Activated CD4-positive, alpha-beta memory T cell treated with anti-CD3 and anti-CD28 coated beads for 36 hours (primary cell): ENCODE results near the gene NDC80. TPM values are rescaled to one million over a fixed set of nuclear protein-coding genes. Genes with fewer than 3 reads are reported as not detected.
A peak's percentile ranks its signal among the peaks of the same experiment; 100 is the strongest.

Experiments
- CTCF ChIA-PET: fragments of 350-600 bp; sonication (Branson Sonifier 250); formaldehyde crosslinking; loops from one replicate; lab custom pipeline; 2021; ENCODE audit warnings: antibody characterized with exemption, inconsistent platforms; lab: Charles Lee
- POLR2A ChIA-PET: fragments of 350-600 bp; sonication (Branson Sonifier 250); formaldehyde crosslinking; loops from one replicate; lab custom pipeline; 2021; ENCODE audit warnings: antibody characterized with exemption; lab: Charles Lee
- DNase-seq: peaks from one replicate; pipeline ENCODE4 v3.0.0-alpha.2; 2020
- H3K27ac Mint-ChIP-seq: one replicate; pipeline ENCODE4 v1.8.0; 2021; ENCODE audit warnings: mixed read lengths
- H3K27me3 Mint-ChIP-seq: one replicate; pipeline ENCODE4 v1.8.0; 2021; ENCODE audit warnings: mixed read lengths
- H3K36me3 Mint-ChIP-seq: one replicate; pipeline ENCODE4 v1.8.0; 2021; ENCODE audit warnings: mixed read lengths
- H3K4me1 Mint-ChIP-seq: one replicate; pipeline ENCODE4 v1.8.0; 2021; ENCODE audit warnings: low read depth, mixed read lengths
- H3K4me3 Mint-ChIP-seq: one replicate; pipeline ENCODE4 v1.8.0; 2021; ENCODE audit warnings: mild to moderate bottlenecking, mixed read lengths
- H3K9me3 Mint-ChIP-seq: one replicate; pipeline ENCODE4 v1.8.0; 2021; ENCODE audit warnings: mixed read lengths
- intact Hi-C: fragments of 100-400 bp; cut with micrococcal nuclease; formaldehyde crosslinking; loops from one replicate; pipeline ENCODE4 v1.15.1; 2023
- total RNA-seq, 2 experiments: library from RNA; stranded (reverse); gene quantifications; one replicate each; pipeline ENCODE4 v1.2.3, GENCODE V29; 2021

NDC80 gene
- total RNA-seq, 2 experiments from 2014 or later = 79.3 to 83.1 TPM

- H3K27ac Mint-ChIP-seq = peak overlapping the region; percentile 81
- peaks cover 64% of the 10 kb centered on the region for H3K36me3 Mint-ChIP-seq
- no peaks in the 10 kb centered on the region for H3K27me3 Mint-ChIP-seq
- POLR2A ChIA-PET = no interaction called here
- DNase-seq = no peak
- H3K4me3 Mint-ChIP-seq = peak overlapping the region; percentile 7
- H3K9me3 Mint-ChIP-seq = no peaks in the 10 kb centered on the region
- peaks cover 39% of the 10 kb centered on the region for H3K4me1 Mint-ChIP-seq
- intact Hi-C loops = loop anchor here (2.0 kb wide), 1 partner anchor 14 kb away; no protein-coding TSS in a partner anchor
- CTCF ChIA-PET = interaction anchor here (0.6 to 1.3 kb wide), 3 partner anchors 15 to 65 kb away, joined by 3 read pairs; no protein-coding TSS in a partner anchor
Measured at GRCh38 chr18:2590303-2590702, 18.9 kb downstream of the NDC80 start.

DNA sequence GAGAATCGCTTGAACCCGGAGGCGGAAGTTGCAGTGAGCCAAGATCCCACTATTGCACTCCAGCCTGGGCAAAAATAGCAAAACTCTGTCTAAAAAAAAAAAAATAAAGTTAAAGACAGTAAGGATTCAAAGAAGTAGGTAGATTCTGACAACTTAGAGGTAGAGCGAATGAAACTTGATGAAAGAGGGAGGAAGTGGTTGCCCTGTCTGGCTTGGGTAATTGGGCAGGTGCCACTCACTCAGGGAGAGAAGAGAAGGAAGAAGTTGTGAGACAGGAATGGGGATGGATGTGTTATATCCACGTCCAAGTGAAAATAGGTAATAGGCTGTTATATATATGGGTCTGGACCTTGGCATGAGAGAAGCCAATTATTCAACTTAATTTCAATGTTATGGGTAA is 26.3 kb downstream of the NDC80 start:
- intact Hi-C loops = no loop called here
- H3K27ac Mint-ChIP-seq = peak overlapping the region; percentile 1
- peaks cover 56% of the 10 kb centered on the region for H3K36me3 Mint-ChIP-seq

DNA sequence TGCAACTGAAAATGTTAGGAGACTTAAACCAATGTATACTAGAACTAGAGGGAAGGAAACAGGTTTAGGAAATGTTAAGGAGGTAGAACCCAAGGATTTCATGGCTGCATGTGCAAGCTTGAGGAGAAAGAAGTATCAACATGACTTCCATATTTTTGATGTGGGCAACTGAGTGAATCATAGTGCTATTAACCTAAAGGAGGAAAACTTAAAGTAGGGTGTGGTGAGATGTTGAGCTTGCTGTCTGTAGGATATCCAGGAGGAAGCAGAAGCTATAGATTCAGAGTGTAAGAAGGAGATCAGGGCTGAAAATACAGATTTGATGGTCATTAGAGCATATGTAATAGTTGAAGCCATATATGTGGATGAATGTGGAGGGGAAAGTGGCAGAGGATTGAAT is 31.5 kb downstream of the NDC80 start:
- ChIA-PET POLR2A (interaction anchor here (1.2 kb wide), 1 partner anchor 28 kb away, joined by 3 read pairs; no protein-coding TSS in a partner anchor), CTCF (no interaction called here)
- Mint-ChIP-seq H3K4me3 (no peak overlapping the region), H3K9me3 (no peaks in the 10 kb centered on the region), H3K4me1 (peaks cover 37% of the 10 kb centered on the region), H3K27ac (no peak overlapping the region), H3K27me3 (no peaks in the 10 kb centered on the region), H3K36me3 (peaks cover 43% of the 10 kb centered on the region)
- intact Hi-C loops = no loop called here
- no peak for DNase-seq

More for the DNA sequence above, 26.3 kb downstream of the NDC80 start:
- Mint-ChIP-seq H3K4me3 (no peak overlapping the region), H3K4me1 (peaks cover 19% of the 10 kb centered on the region), H3K27me3 (no peaks in the 10 kb centered on the region), H3K9me3 (peaks cover 4% of the 10 kb centered on the region)
- no peak for DNase-seq
- ChIA-PET CTCF (no interaction called here), POLR2A (no interaction called here)

DNA sequence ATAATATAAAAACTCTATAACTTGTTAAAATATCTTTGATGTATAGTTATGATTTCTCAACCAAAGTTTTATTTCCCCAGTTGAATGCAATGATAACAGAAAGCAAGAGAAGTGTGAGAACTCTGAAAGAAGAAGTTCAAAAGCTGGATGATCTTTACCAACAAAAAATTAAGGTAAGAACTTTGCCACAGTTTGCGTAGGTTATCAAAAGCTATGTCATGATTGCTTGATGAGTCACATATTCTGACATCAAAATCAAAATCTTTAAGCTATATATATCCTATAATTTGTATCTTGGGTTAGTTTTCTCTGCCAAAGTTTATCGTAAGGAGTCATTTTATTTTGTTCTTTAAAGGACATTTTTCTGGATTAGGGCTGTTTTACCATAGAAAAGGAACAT is 35.0 kb downstream of the NDC80 start:
- intact Hi-C loops = loop anchor here (1.0 kb wide), 1 partner anchor 49 kb away; the partner anchor contains the start of gene SMCHD1
- no peak for DNase-seq
- H3K4me3 Mint-ChIP-seq = peak overlapping the region; percentile 33
- H3K27me3 Mint-ChIP-seq = no peaks in the 10 kb centered on the region
- peaks cover 47% of the 10 kb centered on the region for H3K36me3 Mint-ChIP-seq
- H3K9me3 Mint-ChIP-seq = no peaks in the 10 kb centered on the region
- POLR2A ChIA-PET = interaction anchor here (1.5 kb wide), 1 partner anchor 49 kb away, joined by 5 read pairs; the partner anchor contains the start of gene SMCHD1
- peak overlapping the region; percentile 82 for H3K27ac Mint-ChIP-seq
- peaks cover 40% of the 10 kb centered on the region for H3K4me1 Mint-ChIP-seq
- CTCF ChIA-PET = interaction anchor here (1.4 kb wide), 1 partner anchor 49 kb away, joined by 5 read pairs; the partner anchor contains the start of gene SMCHD1

DNA sequence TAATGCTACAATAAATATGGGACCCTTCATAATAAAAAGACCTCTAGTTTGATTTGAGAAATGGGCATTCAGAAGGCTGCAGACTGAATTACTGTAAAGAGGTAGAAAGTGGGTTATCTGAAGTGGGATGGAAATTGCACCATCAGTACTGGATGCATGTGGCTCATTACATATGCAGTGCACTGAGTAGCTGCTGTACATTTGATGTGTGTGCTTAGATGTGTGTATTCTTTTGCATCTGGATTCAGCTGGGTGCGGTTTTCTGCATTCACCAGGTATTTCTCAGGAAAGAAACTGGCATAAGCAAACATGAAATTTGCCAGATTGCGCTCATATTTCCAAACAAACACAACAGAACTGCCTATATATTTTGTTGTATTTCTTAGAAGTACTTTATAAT is 38.2 kb downstream of the NDC80 start:
- CTCF ChIA-PET = no interaction called here
- intact Hi-C loops = no loop called here
- H3K9me3 Mint-ChIP-seq = peaks cover under 1% of the 10 kb centered on the region
- no peak for DNase-seq
- no peaks in the 10 kb centered on the region for H3K27me3 Mint-ChIP-seq
- POLR2A ChIA-PET = interaction anchor here (0.6 kb wide), 1 partner anchor 92 kb away, joined by 5 read pairs; no protein-coding TSS in a partner anchor
- H3K4me1 Mint-ChIP-seq = peaks cover 25% of the 10 kb centered on the region
- H3K27ac Mint-ChIP-seq = no peak overlapping the region
- H3K4me3 Mint-ChIP-seq = no peak overlapping the region
- H3K36me3 Mint-ChIP-seq = peaks cover 54% of the 10 kb centered on the region

DNA sequence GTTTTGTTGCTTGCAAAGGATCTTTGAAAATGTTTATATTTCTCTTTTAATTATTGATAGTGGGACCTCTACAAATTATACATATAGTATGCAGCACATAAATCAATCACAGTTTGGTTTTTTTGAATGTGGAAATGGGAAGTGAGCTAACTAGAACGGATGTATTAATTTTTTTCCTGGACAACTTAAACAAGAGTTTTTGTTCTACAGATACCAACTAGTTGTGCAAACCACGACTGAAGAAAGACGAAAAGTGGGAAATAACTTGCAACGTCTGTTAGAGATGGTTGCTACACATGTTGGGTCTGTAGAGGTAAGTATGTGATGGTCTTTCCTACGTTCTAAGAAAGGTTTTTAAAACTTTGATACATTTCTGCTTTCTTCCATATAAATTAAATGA is 39.2 kb downstream of the NDC80 start:
- ChIA-PET POLR2A (no interaction called here), CTCF (interaction anchor here (1.3 kb wide), 1 partner anchor 17 kb away, joined by 3 read pairs; no protein-coding TSS in a partner anchor)
- Mint-ChIP-seq H3K9me3 (peaks cover 2% of the 10 kb centered on the region), H3K27ac (no peak overlapping the region), H3K4me3 (no peak overlapping the region), H3K27me3 (no peaks in the 10 kb centered on the region), H3K4me1 (peaks cover 16% of the 10 kb centered on the region), H3K36me3 (peaks cover 62% of the 10 kb centered on the region)
- DNase-seq = no peak
- intact Hi-C loops = no loop called here

DNA sequence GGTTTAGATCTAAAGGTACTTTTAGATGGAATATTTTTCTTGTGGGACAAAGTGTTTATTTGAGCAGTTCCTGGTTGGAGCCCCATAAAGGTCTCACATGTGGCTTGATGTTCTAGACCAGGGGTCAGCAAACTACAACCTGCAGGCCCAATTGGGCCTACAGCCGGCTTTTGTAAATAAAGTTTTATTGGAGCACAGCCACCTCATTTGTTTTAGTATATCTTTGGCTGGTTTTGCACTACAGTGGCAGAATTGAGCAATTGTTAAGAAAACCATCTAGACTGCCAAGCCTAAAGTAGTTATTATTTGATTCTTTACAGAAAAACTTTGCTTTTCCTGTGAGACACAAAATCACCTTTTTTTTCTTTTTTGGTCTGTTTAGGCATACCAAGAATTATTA is 41.6 kb downstream of the NDC80 start:
- POLR2A ChIA-PET = no interaction called here
- peaks cover 2% of the 10 kb centered on the region for H3K9me3 Mint-ChIP-seq
- peaks cover 59% of the 10 kb centered on the region for H3K36me3 Mint-ChIP-seq
- H3K27ac Mint-ChIP-seq = no peak overlapping the region
- CTCF ChIA-PET = no interaction called here
- H3K4me1 Mint-ChIP-seq = peaks cover 3% of the 10 kb centered on the region
- intact Hi-C loops = no loop called here
- no peaks in the 10 kb centered on the region for H3K27me3 Mint-ChIP-seq
- no peak overlapping the region for H3K4me3 Mint-ChIP-seq
- no peak for DNase-seq

DNA sequence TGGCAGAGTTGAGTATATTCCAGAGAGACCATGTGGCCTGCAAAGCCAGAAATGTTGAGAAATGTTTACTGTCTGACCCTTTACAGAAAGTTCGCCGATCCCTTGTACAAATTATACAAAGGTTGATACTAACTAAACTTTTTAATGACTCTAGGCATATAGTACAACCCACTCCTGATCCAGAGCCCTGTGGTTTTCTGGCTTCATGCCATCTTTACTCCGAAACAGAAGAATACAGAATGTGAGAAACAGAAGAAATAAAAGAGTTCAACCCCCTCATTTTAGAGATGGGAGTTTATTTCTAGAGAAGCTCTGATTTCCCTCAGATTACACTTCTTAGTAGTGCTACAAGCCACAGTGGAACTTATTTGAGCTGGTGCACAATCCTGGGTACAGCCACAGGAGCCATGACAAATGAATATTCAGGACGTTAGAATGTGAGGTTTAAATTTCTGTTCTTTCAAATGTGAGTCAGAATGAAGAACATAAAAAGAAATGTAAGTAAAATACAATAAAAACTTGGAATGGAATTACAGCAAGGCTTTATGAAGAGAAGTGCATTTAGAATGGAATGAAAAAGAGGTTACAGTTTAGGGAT is 46.1 kb downstream of the NDC80 start:
- Mint-ChIP-seq H3K9me3 (peaks cover 2% of the 10 kb centered on the region), H3K27me3 (no peaks in the 10 kb centered on the region), H3K36me3 (peaks cover 31% of the 10 kb centered on the region), H3K4me1 (no peaks in the 10 kb centered on the region), H3K4me3 (no peak overlapping the region), H3K27ac (no peak overlapping the region)
- CTCF ChIA-PET = no interaction called here
- no peak for DNase-seq
- POLR2A ChIA-PET = no interaction called here
- intact Hi-C loops = no loop called here

DNA sequence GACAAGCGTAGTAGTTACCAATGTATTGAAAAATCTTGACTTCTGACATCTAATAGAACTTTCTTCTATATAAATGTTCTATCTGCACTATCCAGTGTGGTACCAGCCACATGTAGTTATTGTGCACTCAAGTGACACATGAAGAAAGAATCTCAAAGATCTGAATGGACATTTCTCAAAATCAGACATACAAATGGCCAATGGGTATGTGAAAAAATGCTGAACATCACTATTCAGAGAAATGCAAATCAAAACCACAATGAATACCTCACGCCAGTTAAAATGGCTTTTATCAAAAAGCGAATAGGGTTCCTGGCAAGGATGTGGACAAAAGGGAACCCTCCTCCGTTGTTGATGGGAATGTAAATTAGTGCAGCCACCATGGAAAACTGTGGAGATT is 46.7 kb downstream of the NDC80 start:
- Mint-ChIP-seq H3K27me3 (no peaks in the 10 kb centered on the region), H3K36me3 (peaks cover 27% of the 10 kb centered on the region), H3K4me1 (no peaks in the 10 kb centered on the region), H3K9me3 (peaks cover 2% of the 10 kb centered on the region), H3K4me3 (no peak overlapping the region), H3K27ac (no peak overlapping the region)
- intact Hi-C loops = no loop called here
- DNase-seq = no peak
- ChIA-PET CTCF (no interaction called here), POLR2A (no interaction called here)

- ChIA-PET CTCF (no interaction called here), POLR2A (no interaction called here)
- Mint-ChIP-seq H3K36me3 (no peaks in the 10 kb centered on the region), H3K27me3 (no peaks in the 10 kb centered on the region), H3K27ac (no peak overlapping the region), H3K4me3 (no peak overlapping the region), H3K4me1 (peaks cover 15% of the 10 kb centered on the region), H3K9me3 (no peaks in the 10 kb centered on the region)
- intact Hi-C loops = no loop called here
- DNase-seq = no peak
Measured at GRCh38 chr18:2625217-2625616, 53.9 kb downstream of the NDC80 start.

DNA sequence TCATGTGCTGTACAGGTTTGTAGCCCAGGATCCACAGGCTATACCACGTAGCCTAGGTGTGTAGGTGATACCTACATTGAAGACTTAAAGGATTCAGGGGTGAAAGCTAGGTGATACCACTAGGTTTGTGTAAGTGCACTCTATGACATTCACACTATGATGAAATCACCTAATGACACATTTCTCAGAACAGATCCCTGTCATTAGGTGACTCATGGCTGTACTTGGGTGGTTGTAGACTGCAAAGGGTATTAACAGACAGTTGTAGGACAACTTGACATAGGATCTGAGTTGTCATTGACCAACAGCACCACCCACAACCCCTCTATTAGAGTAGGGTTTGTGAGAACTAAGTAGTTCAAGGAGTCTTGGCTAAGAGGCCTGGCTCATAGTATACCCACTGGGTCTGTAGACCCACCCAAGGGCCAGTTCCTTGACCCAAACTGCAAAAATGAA is 56.5 kb downstream of the NDC80 start:
- Mint-ChIP-seq H3K4me3 (no peak overlapping the region), H3K27me3 (no peaks in the 10 kb centered on the region), H3K4me1 (peaks cover 24% of the 10 kb centered on the region), H3K27ac (peak overlapping the region; percentile 42), H3K9me3 (no peaks in the 10 kb centered on the region), H3K36me3 (peaks cover 2% of the 10 kb centered on the region)
- CTCF ChIA-PET = interaction anchor here (1.0 kb wide), 2 partner anchors 14 to 17 kb away, joined by 3 to 4 read pairs; no protein-coding TSS in a partner anchor
- POLR2A ChIA-PET = interaction anchor here (0.6 to 1.8 kb wide), 6 partner anchors 8 to 28 kb away, joined by 3 to 10 read pairs (median 4); partner anchors contain the start of gene SMCHD1
- DNase-seq = peak; percentile 50
- intact Hi-C loops = loop anchor here (1.0 kb wide), 4 partner anchors 8 to 57 kb away; partner anchors contain the start of genes METTL4 and NDC80

DNA sequence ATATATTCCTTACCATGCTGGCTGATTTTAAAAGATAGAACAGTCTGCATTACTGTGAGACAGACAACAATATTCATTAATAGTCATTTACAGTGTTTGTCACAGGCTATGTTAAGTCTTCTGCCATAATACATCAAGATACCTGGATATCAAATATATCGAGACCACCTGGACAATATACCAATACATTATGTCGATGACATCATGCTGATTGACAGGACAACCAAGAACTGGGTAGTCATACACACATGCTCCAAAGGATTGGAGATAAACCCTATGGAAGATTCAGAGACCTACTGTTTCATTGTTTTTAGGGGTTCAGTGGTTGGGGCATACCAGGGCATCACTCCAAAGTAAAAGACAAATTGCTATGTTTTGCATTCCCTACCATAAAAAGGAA is 57.6 kb downstream of the NDC80 start:
- Mint-ChIP-seq H3K4me1 (peaks cover 32% of the 10 kb centered on the region), H3K27ac (no peak overlapping the region), H3K27me3 (no peaks in the 10 kb centered on the region), H3K4me3 (no peak overlapping the region), H3K36me3 (peaks cover 2% of the 10 kb centered on the region), H3K9me3 (peaks cover 3% of the 10 kb centered on the region)
- no peak for DNase-seq
- intact Hi-C loops = no loop called here
- CTCF ChIA-PET = no interaction called here
- POLR2A ChIA-PET = no interaction called here
